Inflammatory macrophage treated with lipopolysaccharide for 1 hour (primary cell): ENCODE results near the gene CD79A.

ENCODE experiments used
- DNase-seq, 2 donors: peaks; one replicate each; pipeline ENCODE4 v3.0.0-alpha.2; 2020 to 2022

The CD79A gene

DNA sequence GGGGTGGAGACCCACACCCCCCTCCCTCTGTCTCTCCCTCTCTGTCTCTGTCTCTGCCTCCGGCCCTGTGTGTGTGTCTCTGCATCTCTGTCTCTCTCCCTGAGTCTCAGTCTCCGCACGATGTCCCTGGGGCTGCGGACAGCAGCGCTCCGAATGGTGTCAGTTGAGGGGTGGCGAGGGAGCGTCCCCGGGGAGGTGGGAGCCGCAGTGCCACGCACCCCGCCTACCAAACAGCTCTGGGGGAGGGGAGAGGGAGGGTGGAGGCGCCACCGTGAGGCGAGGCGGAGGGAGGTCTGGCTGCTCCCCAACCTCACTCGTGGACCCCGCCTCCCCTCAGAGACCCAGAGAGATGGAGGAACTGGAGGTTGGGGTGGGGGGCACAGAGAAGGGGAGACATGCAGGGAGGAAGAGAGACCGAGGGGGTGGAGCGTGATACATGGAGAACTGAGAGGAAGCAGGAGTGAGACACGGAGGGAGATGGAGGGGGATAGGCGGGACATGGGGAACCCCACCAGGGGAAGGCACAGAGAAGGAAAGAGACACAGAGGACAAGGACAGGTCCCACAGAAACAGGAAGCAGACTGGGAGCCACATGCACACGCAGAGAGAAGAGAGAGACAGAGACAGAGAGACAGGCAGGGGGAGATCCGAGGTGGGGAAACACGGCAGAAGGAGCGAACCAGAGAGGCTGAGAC is 44.0 kb downstream of the CD79A start:
- no peak for DNase-seq

DNA sequence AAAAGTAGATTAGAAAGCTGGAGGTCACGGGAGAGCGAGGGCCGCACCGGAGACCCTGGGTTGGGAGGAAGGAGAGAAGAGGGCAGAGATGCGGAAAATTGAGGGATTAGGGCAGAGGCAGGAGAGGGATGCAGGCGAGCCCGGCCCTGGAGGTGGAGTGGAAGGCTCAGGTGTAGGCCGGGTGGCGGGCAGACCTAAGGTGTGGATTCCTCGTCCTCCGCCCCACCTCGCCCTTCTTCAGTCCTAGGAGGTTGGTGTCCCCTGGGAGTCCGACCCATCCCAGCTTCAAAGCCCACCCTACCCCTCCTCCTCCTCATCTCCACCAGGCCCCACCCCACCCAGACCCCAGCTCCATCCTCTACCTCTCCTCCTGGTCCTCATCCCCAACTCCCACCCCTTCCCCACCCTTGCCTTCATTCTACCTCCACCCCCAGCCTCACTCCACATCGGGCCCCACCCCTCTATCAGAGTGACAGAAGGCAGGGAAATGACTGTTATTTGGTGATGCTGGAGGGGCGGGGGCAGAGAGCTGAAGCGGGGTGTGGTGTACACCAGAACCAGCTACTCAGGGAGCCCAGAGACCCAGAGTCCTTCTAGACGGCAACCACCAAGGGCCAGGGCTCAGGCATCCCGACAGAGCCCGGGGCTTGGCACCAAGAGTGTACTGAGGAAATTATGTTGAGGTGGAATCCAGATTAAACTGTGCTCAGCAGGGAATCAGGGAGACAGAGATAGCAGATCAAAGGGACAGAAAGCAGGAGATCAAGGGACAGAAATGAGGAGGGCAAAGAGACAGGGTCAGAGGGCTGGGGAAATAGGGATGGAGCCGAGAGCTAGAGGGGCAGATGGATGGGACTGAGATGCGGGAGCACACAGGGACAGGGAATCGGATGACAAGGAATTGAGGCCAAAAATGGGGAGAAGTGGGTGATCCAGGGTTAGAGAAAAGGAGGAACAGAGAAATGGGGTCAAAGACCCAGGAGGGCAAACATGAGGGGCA is 44.8 kb downstream of the CD79A start:
- DNase-seq = no peak

DNA sequence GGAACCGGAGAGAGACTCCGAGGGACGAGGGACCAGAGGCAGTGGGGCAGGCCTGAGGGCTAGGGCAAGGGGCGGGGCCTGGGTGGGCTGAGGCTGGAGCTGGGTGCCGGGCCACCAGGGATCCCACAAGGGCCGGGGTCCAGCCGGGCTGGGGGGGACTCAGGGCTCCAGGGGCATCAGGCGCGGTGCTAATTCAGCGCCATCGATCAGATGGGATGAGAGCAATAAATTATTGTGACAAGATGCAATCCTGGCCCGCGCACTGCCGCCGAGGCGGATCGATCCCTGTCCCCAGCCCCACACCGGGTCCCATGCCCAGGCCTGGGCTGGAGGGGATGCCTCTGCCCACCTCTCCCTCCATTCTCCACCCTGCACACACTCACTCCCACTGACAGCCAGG is 45.5 kb downstream of the CD79A start:
- DNase-seq = no peak

DNA sequence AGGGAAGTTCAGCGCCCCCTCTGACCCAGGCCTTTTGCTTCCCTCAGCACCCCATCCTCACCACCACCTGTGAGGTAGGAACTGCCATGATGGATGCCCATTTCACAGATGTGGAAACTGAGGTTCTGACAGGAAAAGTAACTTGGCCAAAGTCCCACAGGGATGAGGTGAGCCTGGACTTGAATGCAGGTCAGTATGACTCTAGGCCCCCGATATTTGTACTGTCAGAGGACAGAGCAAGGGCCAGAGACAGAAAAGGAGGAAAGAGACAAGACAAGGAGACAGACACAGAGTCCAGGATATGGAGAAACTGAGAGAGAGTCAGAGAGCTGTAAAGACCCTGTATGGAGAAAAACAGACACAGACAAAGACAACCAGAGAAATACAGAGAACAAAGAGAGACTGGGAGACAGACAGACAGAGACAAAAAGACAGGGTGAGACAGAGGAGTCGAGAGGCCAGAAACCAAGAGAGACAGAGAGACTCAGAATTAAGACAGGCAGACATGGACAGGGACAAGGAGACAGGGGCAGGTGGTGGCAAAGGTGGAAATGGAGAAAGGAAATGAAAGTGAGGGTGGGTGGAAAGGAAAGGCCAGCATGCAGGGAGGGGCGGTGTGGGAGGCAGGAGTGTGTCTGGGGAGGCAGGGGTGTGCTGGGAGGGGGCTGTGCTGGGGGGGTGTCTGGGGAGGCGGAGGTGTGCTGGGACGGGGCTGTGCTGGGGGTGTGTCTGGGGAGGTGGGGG is 46.1 kb downstream of the CD79A start:
- DNase-seq = no peak

DNA sequence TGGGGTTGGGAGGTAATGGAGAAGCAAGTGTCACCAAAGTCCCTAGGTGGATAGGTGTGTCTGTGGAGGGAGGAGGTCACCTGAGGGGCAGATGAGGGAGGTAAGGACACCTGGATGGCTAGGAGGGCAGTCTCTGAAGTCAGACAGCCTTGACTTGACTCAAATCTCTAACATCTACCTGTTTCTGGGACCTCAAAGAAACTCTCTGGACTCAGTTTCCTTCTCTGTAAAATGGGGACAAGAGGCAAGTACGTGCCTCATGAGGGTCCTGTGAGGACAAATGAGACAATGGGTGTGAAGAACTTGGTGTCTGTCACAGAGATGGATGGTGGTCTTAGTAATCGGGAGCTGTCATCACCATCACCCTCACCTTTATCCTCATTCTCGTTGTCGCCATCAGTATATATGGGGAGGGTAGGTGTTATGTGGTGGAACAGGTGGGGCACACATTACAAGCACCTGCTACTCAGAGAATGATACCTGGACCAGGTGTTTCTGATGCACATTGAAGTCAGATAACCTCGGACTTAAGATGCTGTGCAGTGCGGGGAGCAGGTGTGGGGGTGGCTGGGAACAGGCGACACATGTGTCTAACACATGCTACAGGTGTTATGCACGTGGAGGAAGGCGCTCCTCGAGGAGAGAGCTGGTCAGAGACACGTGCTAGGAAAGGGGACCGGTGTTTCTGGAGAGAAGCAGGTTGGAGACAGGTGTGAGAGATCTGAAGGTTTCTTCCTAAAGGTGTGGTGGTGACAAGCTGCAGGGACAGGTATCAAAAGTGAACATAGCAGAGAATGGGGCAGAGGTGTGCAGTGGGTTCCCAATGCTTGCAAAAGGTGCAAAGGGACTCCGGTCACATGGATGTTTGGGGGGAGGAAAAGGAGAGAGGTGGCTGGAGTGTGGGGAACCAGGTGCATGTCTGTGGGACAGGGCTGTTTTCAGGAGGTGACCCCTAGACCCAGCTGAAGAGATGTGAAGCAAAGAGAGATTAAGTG is 47.4 kb downstream of the CD79A start:
- no peak for DNase-seq

DNA sequence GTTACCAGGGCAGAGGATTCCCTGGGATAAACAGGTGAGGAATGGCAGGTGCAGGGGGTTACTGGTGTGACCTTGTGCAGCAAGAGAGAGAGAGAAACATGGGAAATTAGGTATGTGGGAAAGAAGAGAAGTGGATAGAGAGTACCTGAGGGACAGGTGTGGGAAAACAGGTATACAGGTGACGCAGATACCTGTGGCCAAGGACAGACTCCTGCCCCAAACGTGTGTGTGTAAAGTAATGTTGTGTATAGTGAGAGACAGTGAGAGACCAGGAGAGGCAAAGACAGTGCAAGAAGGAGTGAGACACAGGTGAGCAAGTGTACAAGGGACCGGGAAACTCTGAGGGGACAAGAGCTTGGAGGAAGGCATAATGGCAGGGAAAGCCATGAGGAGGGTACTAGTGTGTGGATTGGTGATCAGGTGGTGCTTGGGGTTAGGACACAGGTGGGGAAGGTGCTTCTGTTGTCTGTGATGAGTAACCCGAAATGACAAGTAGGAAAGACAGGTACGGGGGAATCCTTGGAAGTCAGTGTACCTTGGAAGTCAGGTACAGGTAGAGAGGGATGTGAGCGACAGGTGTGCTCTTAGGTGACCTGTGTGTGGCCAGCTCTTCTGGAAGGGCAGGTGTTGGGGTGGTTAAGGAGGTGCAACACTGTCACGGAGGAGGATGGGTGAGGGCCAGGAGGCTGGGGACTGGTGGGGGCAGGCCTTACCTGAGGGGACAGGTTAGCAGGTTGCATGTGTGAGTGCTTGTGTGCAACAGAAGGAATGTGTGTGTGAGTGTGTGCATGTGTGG is 48.3 kb downstream of the CD79A start:
- no peak for DNase-seq

DNA sequence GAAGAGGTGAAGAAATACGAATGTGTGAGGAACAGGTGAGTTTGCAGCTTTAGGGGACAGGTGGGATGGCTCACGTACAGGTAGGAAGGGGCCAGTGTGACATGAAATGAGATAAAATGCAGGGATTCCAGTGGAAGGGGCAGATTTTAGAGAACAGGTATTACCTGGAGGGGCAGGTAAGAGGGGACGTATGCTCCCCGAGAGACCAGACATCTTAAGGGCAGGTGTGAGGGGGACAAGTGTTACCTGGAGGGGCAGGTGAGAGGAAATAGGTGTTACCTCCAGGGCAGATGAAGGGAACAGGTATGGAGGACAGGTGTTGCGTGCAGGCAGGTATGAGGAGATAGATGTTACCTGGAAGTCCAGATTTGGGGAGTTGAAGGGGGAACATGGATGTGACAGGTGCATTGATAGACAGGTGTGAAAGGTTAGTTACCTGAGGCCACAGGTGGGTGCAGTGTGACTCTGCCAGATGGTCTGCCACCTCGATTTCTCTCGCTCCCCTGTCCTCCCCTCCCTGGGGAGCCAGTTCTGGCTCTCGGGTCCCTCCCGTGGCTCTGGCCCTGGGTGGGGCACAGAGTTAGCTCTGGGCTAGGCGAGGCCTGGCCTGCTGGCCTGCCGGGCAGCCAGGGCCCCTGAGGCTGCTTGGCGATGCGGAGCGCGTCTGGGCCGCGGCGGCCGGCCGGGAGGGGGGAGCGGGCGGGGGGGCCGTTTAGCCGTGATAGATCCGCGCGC is 49.1 kb downstream of the CD79A start:
- no peak for DNase-seq

DNA sequence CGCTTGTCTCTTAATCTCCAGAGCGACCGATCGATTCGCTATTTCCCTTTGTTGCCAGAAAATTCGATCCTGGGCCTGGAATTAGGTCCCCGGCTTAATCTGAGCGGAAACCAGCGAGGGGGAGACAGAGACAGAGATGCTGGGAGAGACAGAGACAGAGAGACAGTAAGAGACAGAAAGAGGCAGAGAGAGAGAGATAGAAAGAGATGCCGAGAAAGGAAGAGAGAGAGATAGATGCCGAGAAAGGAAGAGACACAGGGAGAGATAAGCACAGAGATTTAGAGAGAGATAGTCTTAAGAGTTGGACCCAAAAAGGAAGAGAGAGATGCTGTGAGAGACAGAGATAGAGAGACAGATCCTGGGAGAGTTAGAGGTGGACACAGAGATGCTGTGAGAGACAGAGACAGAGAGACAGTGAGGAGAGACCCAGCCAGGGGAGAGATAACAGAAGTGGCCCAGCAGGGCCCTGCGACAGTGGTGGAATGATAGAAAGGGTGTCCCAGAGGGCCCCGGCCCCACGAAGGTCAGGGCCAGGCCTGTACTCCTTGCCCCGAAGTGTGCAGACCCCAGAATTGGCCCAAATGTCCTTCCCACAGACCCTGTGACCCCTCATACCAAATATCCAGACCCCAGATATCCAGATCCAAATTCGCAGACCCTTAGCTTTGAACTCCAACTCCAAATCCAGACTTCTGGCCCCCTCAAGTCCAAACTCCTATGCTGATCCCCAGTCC is 49.9 kb downstream of the CD79A start:
- DNase-seq = no peak

DNA sequence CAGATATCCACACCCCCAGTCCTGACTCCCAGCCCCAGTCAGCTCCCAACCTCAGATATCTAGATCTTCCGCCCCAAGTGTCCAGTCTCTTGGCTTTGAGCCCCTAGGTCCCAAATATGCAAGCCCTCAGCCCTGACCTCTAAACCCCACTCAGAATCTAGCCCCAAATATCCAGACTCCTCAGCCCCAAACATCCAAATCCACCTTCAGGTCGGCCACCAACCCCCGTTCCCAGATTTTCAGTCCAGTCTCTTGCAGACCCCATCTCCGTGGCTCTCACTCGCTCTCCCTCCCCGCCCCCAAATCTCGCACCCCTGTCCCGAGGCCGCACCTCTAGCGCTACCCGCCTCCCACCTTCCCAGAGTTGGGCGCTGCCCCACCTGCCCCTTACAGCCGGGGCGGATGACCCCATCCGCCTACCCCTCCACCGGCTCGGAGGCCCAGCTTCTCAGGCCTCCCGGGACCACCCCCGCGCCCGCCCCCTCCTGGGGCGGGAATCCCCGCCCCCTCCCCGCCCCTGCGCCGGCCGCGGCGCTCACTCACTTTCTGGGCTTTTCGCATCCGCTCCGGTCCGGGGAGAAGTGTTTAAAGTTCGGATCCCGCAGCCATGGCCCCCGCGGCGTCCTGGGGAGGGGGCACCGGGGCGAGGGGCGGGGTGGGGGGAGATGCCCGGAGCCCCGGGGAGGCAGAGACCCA is 50.6 kb downstream of the CD79A start:
- no peak for DNase-seq

DNA sequence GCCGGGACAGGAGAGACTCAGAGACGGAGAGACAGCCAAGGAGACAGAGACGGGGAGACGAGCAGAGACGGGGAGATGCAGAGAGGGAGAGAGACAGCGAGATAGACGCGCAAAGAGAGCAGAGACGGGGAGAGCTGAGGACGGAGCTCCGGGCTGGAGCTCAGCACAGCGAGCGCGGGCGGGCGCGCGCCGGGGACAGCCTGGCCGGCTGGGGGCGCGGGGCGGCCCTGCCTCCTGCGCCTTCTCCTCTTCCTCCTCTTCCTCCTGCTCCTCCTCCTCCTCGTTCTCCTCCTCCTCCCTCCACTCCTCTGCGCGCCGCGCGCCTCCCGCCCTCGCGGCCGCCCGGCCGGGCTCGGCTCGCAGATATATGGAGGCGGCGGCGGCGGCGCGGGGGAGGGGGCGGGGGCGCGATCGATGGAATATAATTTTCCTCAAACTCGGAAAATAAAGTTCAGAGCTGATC is 51.2 kb downstream of the CD79A start, which contains the start of gene ERFL:
TSS of gene ERFL (minus strand) at position 229 of the 463 bp plus-strand sequence. CDS start 15,530 bp downstream, outside the sequence.
- no peak for DNase-seq

DNA sequence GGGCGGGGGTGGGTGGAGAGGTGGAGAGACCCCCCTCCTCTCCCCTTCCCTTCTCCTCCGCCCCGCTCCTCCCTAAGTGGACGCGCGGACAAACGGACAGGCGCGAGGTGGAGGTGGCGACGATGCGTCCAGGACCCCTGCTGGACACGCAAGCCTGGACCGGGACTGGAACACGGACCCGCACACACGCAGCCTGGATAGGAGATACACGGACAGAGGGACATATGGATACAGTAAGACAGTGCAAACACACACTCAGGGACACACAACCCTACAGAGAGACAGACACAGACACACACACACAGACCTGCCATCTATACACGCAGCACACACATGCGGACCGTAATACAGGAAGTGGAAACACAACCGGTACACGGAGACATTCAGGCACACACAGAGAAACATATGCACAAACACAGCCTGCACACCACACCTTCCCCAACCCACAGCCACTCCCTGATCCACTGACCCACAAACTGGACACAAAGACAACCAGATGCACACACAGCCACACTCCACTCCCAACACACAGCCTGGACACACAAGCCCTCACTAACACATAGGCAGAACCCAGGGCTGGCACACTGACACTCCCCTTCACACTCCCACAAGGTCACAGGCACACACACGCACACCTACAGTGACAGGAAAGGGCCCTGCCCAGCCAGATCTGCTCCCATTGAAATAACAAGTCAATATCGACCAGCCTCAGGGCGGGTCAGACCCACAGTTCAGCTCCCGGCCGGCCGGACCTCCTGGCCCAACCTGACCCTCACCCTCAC is 51.9 kb downstream of the CD79A start:
- DNase-seq = no peak

DNA sequence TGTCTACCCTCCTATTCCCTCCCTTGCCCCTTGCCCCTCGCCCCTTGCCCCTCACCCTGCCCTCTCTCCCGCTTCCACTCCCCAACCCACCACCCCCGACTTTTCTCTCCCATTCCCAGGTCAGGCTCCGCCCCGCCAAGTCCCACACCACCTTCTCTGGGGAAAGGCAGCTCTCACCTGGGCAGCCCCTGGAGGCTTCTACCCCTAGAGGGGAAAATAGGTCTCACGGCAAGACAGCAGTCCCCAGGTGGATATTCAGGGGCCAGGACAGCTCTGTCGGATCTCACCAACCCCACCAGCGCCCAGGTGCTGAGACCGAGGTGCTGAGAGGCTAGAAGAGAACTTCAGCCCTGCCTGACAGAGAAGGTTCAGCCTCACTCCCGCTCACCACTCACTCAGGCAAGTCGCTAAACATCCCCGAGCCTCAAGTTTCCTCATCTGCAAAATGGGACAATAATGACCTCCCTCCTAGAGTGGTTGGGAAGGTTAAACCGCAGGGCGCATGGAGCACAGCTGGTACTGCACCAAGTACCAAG is 52.5 kb downstream of the CD79A start:
- no peak for DNase-seq

DNA sequence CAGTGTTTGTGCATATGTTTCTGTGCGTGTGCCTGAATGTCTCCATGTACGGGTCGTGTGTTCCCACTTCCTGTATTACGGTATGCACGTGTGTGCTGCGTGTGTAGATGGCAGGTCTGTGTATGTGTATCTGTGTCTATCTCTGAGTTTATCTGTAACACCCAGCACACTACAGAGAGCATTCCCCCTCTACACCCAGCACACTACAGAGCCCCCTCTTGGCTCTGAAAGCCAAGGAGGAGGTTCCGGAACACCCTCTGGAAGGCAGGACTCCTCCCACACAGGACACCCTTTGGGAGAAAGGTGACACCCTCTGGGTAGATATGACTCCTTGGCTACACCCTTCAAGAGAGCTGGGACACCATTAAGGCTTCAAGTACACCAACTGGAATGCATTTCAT is 53.2 kb downstream of the CD79A start:
- DNase-seq = no peak
